HG03439 (cell line): ENCODE measurements around the gene TWIST2.

ENCODE experiments used
- ATAC-seq: cut with Tn5 transposase; IDR thresholded peaks from one replicate; pipeline ENCODE4 v1.9.1; 2021; ENCODE audit warnings: mild to moderate bottlenecking, moderate library complexity; ENCODE audit not compliant: unreplicated experiment

The TWIST2 gene

GRCh38 chr2:238855891-238856580, 8.2 kb downstream of the TWIST2 start:
- ATAC-seq: no peak

GRCh38 chr2:238856713-238857567, 9.1 kb downstream of the TWIST2 start:
- ATAC-seq: no peak

- no peak for ATAC-seq
Observed at GRCh38 chr2:238857959-238858358, 10.1 kb downstream of the TWIST2 start.

GRCh38 chr2:238859636-238860347, 11.9 kb downstream of the TWIST2 start:
- no peak for ATAC-seq

DNA sequence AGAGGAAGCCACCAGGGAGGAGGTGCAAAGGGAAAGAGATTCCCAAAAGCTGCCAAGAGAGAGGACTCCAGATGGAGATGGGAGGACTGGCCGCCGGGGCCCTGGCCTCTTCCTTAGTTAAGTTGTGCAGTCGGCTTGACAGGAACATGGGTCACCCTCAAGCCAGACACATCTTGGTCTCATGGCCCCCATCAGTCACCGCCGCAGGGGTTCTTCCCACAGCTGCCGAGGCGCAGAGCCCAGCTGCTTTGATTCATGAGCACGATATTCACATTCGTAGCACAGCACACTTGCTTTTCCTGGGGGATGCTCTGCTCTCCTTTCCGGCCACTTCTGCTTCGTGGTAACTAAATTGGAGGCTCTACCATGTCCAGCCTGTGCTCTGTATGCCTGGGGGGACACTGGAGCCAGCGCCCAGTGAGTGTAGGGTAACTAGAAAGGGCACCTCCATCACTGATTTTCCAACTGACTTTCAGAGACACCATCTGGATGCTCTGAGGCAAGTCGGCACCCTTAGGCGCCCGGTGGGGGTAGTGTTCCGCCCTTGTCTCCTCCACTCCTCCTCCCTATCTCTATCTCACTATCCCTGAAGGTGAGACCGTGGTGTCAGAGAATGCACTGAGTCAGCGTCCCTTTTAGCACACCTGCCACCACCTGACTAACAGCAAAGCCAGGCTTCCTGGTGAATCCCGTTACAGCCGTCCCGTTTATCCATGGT, 13.3 kb downstream of the TWIST2 start:
- no peak for ATAC-seq

GRCh38 chr2:238861766-238862315, 14.0 kb downstream of the TWIST2 start:
- no peak for ATAC-seq

- no peak for ATAC-seq
Observed at GRCh38 chr2:238862701-238863100, 14.8 kb downstream of the TWIST2 start.

GRCh38 chr2:238863231-238863630, 15.3 kb downstream of the TWIST2 start:
- ATAC-seq: no peak

- no peak for ATAC-seq
Observed at GRCh38 chr2:238863749-238864206, 15.9 kb downstream of the TWIST2 start.

DNA sequence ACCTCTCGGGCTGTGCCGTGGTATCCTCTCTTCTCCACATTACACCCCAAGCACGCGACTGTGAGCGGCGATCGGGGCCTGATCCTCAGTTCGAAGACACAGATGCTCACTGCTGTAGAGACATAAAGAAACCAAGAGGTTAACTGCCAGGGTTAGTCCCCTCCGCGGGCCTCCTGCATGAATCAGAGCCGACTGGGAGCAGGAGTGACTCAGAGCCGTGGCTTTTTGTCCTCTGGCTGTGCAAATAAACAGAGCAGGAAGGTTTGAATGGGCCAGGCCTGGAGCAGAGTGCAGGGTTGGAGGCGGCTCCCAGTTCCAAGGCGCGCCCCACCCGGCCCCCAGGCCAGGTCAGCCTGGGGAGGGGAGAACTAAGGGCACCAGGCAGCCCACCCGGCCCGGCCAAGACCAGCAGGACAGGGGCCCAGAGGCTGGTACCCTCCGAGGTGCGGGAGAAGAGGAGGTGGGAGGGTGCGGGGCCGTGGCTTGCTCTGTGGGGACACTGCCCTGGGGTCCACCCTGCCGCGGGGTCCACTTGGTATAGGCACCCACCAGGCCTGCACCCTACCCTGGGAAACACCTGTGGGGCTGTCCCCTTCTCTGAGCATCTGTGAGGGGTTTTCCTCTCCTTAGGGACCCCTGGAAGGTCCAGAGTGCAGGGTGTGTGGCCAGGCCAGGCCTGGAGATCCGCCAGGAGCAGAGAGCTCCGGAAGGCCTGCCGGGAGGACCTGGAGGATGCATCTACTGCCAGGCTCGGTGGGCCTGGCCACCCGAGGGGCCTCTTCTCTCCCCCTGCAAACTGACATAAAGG, 16.5 kb downstream of the TWIST2 start:
- no peak for ATAC-seq

GRCh38 chr2:238865015-238865719, 17.3 kb downstream of the TWIST2 start:
- no peak for ATAC-seq

DNA sequence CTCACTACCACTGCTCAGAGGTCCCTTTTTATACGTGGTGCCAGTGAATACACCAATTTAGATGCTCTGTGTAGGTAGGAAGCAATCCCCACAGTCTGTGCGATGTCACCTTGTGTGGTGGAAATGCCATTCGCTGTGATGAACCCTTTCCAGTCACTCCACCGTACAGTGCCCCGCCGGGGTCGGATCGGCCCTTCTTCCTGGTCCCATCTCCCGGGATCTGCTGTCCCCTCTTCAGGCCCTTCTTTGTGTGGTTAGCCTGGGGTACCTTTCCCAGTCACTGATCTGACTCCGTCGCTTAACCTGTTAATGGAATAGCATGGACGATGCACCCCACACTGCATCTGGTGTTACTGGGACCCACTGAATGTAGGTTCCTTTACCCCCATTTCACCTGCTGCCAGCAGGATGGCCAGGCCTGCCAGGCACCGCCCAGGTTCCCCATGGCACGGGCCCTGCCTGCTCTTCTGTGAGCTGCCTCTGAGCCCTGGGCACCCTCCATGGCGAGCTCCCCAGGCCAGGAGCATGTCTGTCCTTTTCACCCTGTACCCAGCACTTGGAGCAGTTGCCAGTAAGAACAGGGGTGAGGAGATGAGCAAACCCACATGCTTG, 18.0 kb downstream of the TWIST2 start:
- no peak for ATAC-seq

DNA sequence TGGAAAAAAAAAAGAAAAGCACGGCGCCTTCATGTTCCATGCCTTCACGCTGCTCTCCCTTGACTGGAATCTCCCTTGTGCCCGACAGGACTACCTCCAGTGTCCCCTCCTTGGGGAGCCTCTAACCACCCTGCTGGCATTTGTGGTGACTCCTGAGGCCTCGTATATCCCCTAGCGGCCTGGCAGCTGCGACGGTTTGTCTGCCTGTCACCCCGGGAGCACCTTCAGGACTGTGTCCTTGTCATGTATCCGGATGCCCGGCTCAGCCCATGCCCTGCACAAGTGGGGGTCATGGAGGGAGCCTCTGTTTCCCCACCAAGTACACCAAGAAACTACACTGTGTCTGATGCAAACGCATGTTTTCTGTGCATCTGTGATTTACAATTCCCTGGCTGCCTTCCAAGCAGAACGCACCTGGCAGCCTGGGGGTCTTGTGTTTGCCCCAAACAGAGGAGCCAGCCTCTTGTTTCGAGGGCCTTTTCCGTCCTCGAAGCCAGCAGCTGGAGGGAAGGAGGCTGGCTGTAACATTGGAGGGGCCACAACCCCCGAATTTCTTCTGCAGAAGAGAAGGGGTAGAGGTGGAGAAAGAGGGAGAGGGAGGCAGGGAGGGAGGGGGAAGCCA, 18.9 kb downstream of the TWIST2 start:
- ATAC-seq: no peak

GRCh38 chr2:238868067-238868524, 20.2 kb downstream of the TWIST2 start:
- ATAC-seq: no peak

- ATAC-seq: no peak
Observed at GRCh38 chr2:238868616-238869292, 20.9 kb downstream of the TWIST2 start.

- no peak for ATAC-seq
Observed at GRCh38 chr2:238869293-238870124, 21.6 kb downstream of the TWIST2 start.

DNA sequence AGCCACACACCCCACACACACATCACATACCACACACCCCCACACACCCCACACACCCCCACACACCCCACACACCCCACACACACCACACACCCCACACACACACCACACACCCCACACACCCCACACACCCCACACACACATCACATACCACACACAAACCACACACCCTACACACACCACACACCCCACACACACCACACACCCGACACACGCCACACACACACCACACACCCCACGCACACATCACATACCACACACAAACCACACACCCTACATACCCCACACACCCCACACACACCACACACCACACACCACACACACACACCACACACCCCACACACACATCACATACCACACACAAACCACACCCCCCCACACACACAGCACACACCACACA, 22.4 kb downstream of the TWIST2 start:
- no peak for ATAC-seq
